Neutrophil (primary cell): ENCODE data around the gene VANGL1.

Experiments used
- H3K27ac ChIP-seq: fragments of 200-600 bp; sonication (generic); 2 replicates; pipeline ENCODE4 v1.5.1; 2016; ENCODE audit warnings: mild to moderate bottlenecking, moderate library complexity
- H3K27me3 ChIP-seq: fragments of 200-600 bp; sonication (generic); 2 replicates; pipeline ENCODE4 v1.6.0; 2016; ENCODE audit warnings: mild to moderate bottlenecking
- H3K36me3 ChIP-seq: fragments of 200-600 bp; sonication (generic); 2 replicates; pipeline ENCODE4 v1.5.1; 2017
- H3K4me1 ChIP-seq, 2 experiments: fragments of 200-600 bp in 1 of 2; sonication (generic) in 1 of 2; 1 replicate in 1 of 2; 2 replicates in 1 of 2; pipeline versions ENCODE4 v1.5.1 to v1.6.1; 2013 to 2016; ENCODE audit warnings: low read depth in 1 of 2, low read length in 1 of 2, mild to moderate bottlenecking in 1 of 2, moderate library complexity in 1 of 2; ENCODE audit not compliant: control insufficient read depth in 1 of 2, insufficient read depth in 1 of 2
- H3K4me3 ChIP-seq, 2 experiments: fragments of 200-600 bp in 1 of 2; sonication (generic) in 1 of 2; 1 replicate in 1 of 2; 2 replicates in 1 of 2; pipeline ENCODE4 v1.5.1; 2013 to 2016; ENCODE audit warnings: low read depth in 1 of 2, low read length in 1 of 2, mild to moderate bottlenecking in 1 of 2, moderate library complexity in 1 of 2
- H3K9me3 ChIP-seq: fragments of 200-600 bp; sonication (generic); 2 replicates; pipeline ENCODE4 v1.5.1; 2016
- TF ChIP-seq, protein P1 (sequence below): fragments of 200-600 bp; sonication (generic); IDR thresholded peaks from 2 replicates; pipeline ENCODE4 v1.5.1; 2016; ENCODE audit warnings: antibody characterized with exemption

VANGL1 gene

DNA sequence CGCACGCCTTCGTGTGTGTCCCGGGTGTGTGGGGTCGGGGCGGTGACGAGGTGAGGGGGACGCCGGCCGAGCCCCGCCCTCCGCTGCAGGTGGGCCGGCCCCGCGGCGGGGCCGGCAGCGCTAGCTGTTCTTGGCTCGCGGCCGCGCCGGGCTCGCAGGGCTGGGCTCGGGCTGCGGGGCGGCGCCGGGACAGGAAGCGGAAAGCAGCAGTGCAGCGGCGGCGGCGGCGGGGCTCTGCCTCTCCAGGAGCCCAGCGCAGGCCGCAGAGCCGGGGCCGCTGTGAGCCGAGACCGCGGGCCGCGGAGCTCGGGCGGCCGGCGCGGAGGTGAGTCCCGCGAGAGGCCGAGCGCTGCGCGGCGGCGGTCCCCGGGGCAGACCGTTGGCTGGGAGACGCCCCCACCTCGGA is at the start of gene VANGL1:
Gene VANGL1 (plus strand): TSS at position 209 of the 406 bp plus-strand sequence. CDS start 9,444 bp downstream, outside the sequence.
- Histone ChIP-seq H3K9me3 (no peaks in the 10 kb centered on the region), H3K36me3 (no peaks in the 10 kb centered on the region), H3K27ac (no peak within 1 kb of the TSS), H3K4me1 (peaks cover 8 to 12% of the 10 kb centered on the region in 2 experiments), H3K4me3 (peak within 1 kb of the TSS; percentile 36 to 44), H3K27me3 (peaks cover 58% of the 10 kb centered on the region)
- TF ChIP-seq, protein P1, sequence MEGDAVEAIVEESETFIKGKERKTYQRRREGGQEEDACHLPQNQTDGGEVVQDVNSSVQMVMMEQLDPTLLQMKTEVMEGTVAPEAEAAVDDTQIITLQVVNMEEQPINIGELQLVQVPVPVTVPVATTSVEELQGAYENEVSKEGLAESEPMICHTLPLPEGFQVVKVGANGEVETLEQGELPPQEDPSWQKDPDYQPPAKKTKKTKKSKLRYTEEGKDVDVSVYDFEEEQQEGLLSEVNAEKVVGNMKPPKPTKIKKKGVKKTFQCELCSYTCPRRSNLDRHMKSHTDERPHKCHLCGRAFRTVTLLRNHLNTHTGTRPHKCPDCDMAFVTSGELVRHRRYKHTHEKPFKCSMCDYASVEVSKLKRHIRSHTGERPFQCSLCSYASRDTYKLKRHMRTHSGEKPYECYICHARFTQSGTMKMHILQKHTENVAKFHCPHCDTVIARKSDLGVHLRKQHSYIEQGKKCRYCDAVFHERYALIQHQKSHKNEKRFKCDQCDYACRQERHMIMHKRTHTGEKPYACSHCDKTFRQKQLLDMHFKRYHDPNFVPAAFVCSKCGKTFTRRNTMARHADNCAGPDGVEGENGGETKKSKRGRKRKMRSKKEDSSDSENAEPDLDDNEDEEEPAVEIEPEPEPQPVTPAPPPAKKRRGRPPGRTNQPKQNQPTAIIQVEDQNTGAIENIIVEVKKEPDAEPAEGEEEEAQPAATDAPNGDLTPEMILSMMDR, result no peak

DNA sequence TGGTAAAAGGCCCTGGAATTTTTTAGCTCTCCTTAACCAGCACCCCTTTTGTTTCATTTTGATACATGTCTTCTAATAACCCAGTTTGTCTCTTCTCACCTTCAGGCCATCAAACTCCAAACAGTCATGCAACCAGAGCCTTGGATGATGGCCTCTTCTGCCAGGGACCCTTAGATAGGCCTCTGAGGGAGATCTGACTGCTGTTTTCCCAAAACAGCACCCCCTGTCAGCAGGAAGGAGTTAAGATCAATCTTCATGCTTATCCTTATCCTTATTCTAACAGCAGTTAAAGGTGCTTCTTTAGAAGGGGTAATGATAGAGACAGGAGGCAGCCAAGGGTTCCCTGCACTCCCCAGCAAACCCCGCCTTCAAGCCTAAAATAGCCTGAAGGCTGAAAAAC is 49.5 kb upstream of the VANGL1 start:
- TF ChIP-seq, protein P1, result no peak
- H3K4me1 ChIP-seq, result no peaks in the 10 kb centered on the region

DNA sequence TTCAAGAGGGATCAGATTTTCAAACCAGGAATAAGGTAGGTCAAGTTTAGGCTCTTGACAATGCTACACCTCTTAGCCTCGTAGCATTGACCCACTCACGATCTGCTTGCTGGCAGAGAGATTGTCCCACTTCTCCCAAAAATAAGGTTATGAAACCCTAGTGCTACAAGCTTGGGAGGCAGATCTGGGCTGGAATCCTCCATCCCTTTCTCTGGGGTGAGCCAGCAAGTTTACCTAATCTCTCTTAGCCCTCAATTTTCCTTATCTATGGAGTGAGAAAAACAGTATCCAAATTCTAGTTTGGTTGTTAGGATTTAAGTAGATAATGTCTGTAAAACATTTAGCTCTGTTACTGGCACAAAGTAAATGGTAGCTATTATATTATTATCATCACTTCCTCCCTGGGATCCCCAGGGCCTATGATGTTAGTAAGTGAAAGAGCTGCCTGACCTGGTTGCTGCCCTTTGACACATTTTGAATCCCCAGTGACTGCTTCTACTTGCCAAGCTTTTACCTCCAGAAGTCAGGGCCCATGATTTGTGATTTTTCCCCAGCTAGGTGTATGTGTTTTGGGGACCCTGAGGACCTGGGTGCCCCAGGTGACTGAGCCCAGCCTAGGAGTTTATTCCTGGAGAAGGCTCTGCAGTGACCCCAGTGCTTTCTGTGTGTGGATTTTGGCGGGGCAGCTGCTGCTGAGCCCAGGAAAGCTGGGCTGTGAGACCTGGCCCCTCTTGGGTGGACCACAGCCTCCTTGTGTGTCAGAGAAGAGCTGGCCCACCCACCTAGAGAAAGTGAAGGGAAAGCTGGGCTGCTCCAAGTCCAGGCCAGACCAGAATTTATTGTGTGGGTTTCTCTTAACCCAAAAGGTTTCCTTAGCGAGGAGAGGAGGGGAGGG is 48.2 kb upstream of the VANGL1 start:
- Histone ChIP-seq H3K9me3 (no peaks in the 10 kb centered on the region), H3K4me1 (no peaks in the 10 kb centered on the region), H3K36me3 (no peaks in the 10 kb centered on the region), H3K4me3 (no peak overlapping the region), H3K27me3 (no peaks in the 10 kb centered on the region), H3K27ac (no peak overlapping the region)
- TF ChIP-seq, protein P1, result no peak

More for the DNA sequence above, 49.5 kb upstream of the VANGL1 start:
- H3K27ac ChIP-seq, result no peak overlapping the region
- H3K36me3 ChIP-seq, result no peaks in the 10 kb centered on the region
- no peaks in the 10 kb centered on the region for H3K27me3 ChIP-seq
- H3K4me3 ChIP-seq, result no peak overlapping the region
- no peaks in the 10 kb centered on the region for H3K9me3 ChIP-seq

DNA sequence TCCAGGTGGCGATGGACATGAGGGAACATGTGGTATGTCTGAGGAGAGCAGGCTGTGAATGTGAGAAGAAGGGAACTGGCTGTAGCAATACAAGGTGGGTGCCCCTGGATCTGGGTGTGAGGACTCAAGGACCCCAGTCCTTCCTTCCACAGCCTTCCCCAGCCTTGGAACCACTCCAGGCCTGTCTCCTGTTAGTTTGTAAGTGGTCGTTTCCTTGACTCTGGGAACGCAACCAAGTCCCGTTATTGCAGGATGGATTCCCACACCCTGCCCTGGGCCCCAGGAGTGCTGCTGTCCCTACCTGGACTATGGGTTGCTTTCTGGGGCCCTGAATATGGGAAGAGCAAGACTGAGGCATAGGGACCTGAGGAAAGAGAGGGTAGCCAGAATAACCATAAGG is 47.2 kb upstream of the VANGL1 start:
- Histone ChIP-seq H3K4me1 (no peaks in the 10 kb centered on the region), H3K4me3 (no peak overlapping the region), H3K27ac (no peak overlapping the region), H3K9me3 (no peaks in the 10 kb centered on the region), H3K27me3 (no peaks in the 10 kb centered on the region), H3K36me3 (no peaks in the 10 kb centered on the region)
- TF ChIP-seq, protein P1, result no peak

DNA sequence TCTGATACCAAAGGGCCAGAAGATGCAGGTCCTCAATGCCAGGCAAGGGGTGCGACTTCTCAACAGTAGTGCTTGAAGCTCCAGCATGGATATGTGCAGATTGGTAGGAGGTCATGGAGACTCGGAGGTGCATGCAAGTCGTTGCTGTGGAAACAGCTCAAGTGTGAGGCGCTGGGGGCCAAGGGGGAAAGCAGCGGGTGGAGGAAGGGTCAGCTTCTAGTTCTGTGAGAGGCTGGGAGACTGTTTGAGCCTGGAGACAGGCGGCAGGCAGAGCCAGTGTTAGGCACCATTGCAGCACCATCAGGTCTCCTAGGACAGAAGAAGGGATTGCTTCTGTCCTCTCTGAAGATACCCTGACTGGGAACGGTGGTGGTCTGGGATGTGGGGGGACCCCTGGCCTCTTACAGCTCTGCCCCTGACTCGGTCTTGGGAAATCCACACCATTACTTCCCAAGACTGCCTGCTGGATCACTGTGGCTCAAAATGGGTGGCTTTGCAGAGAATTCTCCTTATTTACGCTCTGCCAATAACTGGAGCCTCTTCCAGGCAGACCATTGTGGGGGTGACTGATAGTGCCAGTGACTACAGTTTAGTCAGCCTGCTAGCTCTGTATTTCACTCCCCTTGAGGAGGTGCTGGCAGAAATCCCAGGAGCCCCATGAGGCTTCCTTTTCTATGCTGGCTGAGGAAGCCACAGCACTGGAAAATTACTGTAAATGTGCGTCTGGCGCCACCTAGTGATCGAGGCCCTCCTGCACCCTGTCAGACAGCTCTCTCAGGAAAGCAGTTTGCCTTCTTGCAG is 46.3 kb upstream of the VANGL1 start:
- H3K27ac ChIP-seq, result no peak overlapping the region
- no peaks in the 10 kb centered on the region for H3K4me1 ChIP-seq
- H3K27me3 ChIP-seq, result no peaks in the 10 kb centered on the region
- no peaks in the 10 kb centered on the region for H3K9me3 ChIP-seq
- TF ChIP-seq, protein P1, result no peak
- no peak overlapping the region for H3K4me3 ChIP-seq
- H3K36me3 ChIP-seq, result no peaks in the 10 kb centered on the region
